GM12872 (cell line): ENCODE measurements around the gene NAA15.

Experiments used
- CTCF ChIP-seq: IDR thresholded peaks from 3 replicates; pipeline ENCODE4 v1.5.1; 2011; ENCODE audit warnings: low read depth, mild to moderate bottlenecking, low read length, moderate library complexity; ENCODE audit not compliant: insufficient read depth

The NAA15 gene

GRCh38 chr4:139315221-139315675 lies 13.9 kb downstream of the NAA15 start:
- TF ChIP-seq CTCF = no peak

- no peak for TF ChIP-seq CTCF
These were observed 15.4 kb downstream of the NAA15 start for GRCh38 chr4:139316733-139317132.

- TF ChIP-seq CTCF = no peak
These were observed 16.3 kb downstream of the NAA15 start for GRCh38 chr4:139317635-139318034.

- TF ChIP-seq CTCF = no peak
These were observed 18.3 kb downstream of the NAA15 start for GRCh38 chr4:139319571-139319970.

GRCh38 chr4:139324620-139325019 lies 23.3 kb downstream of the NAA15 start:
- TF ChIP-seq CTCF = no peak

GRCh38 chr4:139329665-139330200 lies 28.4 kb downstream of the NAA15 start:
- TF ChIP-seq CTCF = no peak

GRCh38 chr4:139330283-139330682 lies 29.0 kb downstream of the NAA15 start:
- TF ChIP-seq CTCF = no peak
